Loucy (cell line): Measurements from ENCODE around the gene CYB5B.

Experiments used
- H2AFZ ChIP-seq: fragments of 200-600 bp; sonication (generic); 2 replicates; pipeline ENCODE4 v1.6.0; 2016; ENCODE audit warnings: antibody characterized with exemption, mild to moderate bottlenecking, low read length, moderate library complexity
- H3F3A ChIP-seq: fragments of 200-600 bp; 2 replicates; pipeline ENCODE4 v1.6.0; 2016; ENCODE audit warnings: antibody characterized with exemption, low read depth, mild to moderate bottlenecking
- H3K27me3 ChIP-seq: fragments of 200-600 bp; sonication (generic); 2 replicates; pipeline ENCODE4 v1.6.1; 2014; ENCODE audit warnings: low read length, mild to moderate bottlenecking; ENCODE audit not compliant: insufficient read depth, poor library complexity, severe bottlenecking
- H3K36me3 ChIP-seq: fragments of 200-600 bp; sonication (generic); 2 replicates; pipeline ENCODE4 v1.6.1; 2016; ENCODE audit warnings: low read length; ENCODE audit not compliant: insufficient read depth
- H3K4me1 ChIP-seq: fragments of 200-600 bp; sonication (generic); 2 replicates; pipeline ENCODE4 v1.5.1; 2014; ENCODE audit warnings: low read length, mild to moderate bottlenecking; ENCODE audit not compliant: insufficient read depth, poor library complexity, severe bottlenecking
- H3K4me2 ChIP-seq: fragments of 200-600 bp; sonication (generic); 2 replicates; pipeline ENCODE4 v1.6.0; 2014; ENCODE audit warnings: antibody characterized with exemption, low read length, low read depth, mild to moderate bottlenecking; ENCODE audit not compliant: poor library complexity, severe bottlenecking
- H3K4me3 ChIP-seq: fragments of 200-600 bp; sonication (generic); 2 replicates; pipeline ENCODE4 v1.5.1; 2014; ENCODE audit warnings: low read length, mild to moderate bottlenecking, mixed read lengths; ENCODE audit not compliant: poor library complexity, severe bottlenecking
- H3K79me2 ChIP-seq: fragments of 200-600 bp; sonication (generic); 2 replicates; pipeline ENCODE4 v1.6.1; 2014; ENCODE audit warnings: low read length; ENCODE audit not compliant: insufficient read depth
- H3K9ac ChIP-seq: fragments of 200-600 bp; sonication (generic); 2 replicates; pipeline ENCODE4 v1.6.0; 2014; ENCODE audit warnings: mild to moderate bottlenecking, low read depth, low read length, moderate library complexity; ENCODE audit not compliant: poor library complexity, severe bottlenecking
- H3K9me2 ChIP-seq: fragments of 200-600 bp; sonication (generic); replicated peaks from 2 replicates; pipeline ENCODE4 v1.6.1; 2016; ENCODE audit warnings: low read depth, low read length, mixed read lengths
- H3K9me3 ChIP-seq: fragments of 200-600 bp; sonication (generic); 2 replicates; pipeline ENCODE4 v1.6.1; 2014; ENCODE audit warnings: mild to moderate bottlenecking, antibody characterized with exemption, low read length, low read depth; ENCODE audit not compliant: insufficient read depth
- H4K20me1 ChIP-seq: fragments of 200-600 bp; sonication (generic); 2 replicates; pipeline ENCODE4 v1.6.0; 2014; ENCODE audit warnings: antibody characterized with exemption, low read length, mild to moderate bottlenecking; ENCODE audit not compliant: insufficient read depth, poor library complexity, severe bottlenecking
- EZH2phosphoT487 ChIP-seq: fragments of 200-600 bp; IDR thresholded peaks from 2 replicates; pipeline ENCODE4 v1.6.1; 2018; ENCODE audit warnings: antibody characterized with exemption, mild to moderate bottlenecking, moderate library complexity, borderline replicate concordance
- TF ChIP-seq, protein P1 (sequence below): fragments of 200-600 bp; sonication (generic); conservative IDR thresholded peaks from 2 replicates; pipeline ENCODE4 v1.5.1; 2014; ENCODE audit warnings: mild to moderate bottlenecking, antibody characterized with exemption, low read length

The CYB5B gene

DNA sequence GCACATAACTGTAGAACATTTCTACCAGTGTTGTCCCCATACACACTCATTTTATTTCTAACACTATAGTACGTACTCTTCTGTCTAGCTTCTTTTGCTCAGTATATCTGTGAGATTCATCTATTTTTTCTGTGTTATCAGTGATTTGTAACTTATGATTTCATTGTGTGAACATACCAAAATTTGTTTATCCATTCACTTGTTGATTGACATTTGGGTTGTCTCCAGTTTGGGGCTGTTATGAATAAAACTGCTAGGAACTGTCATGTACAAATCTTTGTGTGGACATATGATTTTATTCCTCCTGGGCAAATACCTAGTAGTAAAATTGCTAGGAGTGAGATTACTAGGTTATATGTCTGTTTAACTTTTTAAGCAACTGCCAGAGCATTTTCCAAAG, 9.6 kb downstream of the CYB5B start:
- Histone ChIP-seq H4K20me1 (peaks cover 26% of the 10 kb centered on the region), H3K9ac (no peak overlapping the region), H3K27me3 (no peaks in the 10 kb centered on the region), H3K79me2 (peaks cover 95% of the 10 kb centered on the region), H3K36me3 (peaks cover 24% of the 10 kb centered on the region; the same call in 1 of the 2 replicates), H3K4me1 (peaks cover 47% of the 10 kb centered on the region), H3F3A (0 out of 2 replicates have a peak, but pooled peaks cover 4% of the 10 kb centered on the region), H3K9me2 (no peaks in the 10 kb centered on the region), H3K9me3 (no peaks in the 10 kb centered on the region), H3K4me2 (peak overlapping the region; percentile 12), H3K4me3 (no peak overlapping the region), H2AFZ (no peak overlapping the region)
- TF ChIP-seq, protein P1, sequence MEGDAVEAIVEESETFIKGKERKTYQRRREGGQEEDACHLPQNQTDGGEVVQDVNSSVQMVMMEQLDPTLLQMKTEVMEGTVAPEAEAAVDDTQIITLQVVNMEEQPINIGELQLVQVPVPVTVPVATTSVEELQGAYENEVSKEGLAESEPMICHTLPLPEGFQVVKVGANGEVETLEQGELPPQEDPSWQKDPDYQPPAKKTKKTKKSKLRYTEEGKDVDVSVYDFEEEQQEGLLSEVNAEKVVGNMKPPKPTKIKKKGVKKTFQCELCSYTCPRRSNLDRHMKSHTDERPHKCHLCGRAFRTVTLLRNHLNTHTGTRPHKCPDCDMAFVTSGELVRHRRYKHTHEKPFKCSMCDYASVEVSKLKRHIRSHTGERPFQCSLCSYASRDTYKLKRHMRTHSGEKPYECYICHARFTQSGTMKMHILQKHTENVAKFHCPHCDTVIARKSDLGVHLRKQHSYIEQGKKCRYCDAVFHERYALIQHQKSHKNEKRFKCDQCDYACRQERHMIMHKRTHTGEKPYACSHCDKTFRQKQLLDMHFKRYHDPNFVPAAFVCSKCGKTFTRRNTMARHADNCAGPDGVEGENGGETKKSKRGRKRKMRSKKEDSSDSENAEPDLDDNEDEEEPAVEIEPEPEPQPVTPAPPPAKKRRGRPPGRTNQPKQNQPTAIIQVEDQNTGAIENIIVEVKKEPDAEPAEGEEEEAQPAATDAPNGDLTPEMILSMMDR = no peak
- TF ChIP-seq EZH2phosphoT487 = no peak

DNA sequence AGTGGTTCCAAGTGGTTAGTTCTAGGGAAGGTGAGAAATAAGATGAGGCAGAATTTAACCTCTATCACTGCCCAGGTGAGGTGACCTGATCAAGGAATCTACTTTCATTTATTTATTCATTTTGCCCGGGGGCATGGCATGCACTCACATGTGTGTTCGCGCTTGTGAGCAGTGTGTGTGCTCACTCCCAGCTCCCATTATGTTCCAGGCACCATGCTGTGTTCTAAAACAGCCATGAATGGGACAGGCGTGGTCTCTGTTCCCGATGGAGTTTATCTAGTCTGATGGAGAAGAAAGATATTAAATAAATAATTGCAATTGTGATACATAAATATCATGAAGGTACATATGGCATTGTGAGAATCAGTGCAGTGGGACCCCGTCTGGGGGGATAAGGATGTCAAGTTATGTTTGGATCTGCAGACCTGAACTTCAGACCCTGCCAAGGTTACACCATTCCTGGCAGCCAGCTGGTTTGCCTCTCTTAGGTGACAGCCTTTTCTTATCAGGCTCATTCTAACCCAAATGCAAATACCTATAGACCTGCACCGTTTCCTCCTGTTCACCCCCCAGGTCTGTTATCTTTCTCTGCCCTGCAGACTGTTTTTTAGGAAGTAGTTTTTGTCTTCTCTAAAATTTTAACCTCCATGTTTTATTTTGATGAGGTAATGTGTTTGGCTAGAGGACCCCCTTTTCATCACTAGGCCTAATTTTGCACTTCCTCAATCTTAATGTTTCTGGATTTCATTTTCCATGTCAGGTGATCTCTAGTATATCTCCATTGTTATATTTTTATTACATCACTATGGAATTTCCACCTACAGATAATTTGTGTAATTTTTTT, 11.8 kb downstream of the CYB5B start:
- no peak for TF ChIP-seq EZH2phosphoT487
- TF ChIP-seq, protein P1 = no peak
- no peak overlapping the region for H3K4me3 ChIP-seq
- no peak overlapping the region for H3K9ac ChIP-seq
- peak overlapping the region; percentile 4 for H3K4me2 ChIP-seq
- no peaks in the 10 kb centered on the region for H3F3A ChIP-seq
- H2AFZ ChIP-seq = no peak overlapping the region
- H3K36me3 ChIP-seq = peaks cover 12% of the 10 kb centered on the region; the same call in 1 of the 2 replicates
- H3K9me3 ChIP-seq = no peaks in the 10 kb centered on the region
- H3K4me1 ChIP-seq = peaks cover 43% of the 10 kb centered on the region
- peaks cover 95% of the 10 kb centered on the region for H3K79me2 ChIP-seq
- H3K9me2 ChIP-seq = no peaks in the 10 kb centered on the region
- H4K20me1 ChIP-seq = peaks cover 38% of the 10 kb centered on the region
- no peaks in the 10 kb centered on the region for H3K27me3 ChIP-seq

DNA sequence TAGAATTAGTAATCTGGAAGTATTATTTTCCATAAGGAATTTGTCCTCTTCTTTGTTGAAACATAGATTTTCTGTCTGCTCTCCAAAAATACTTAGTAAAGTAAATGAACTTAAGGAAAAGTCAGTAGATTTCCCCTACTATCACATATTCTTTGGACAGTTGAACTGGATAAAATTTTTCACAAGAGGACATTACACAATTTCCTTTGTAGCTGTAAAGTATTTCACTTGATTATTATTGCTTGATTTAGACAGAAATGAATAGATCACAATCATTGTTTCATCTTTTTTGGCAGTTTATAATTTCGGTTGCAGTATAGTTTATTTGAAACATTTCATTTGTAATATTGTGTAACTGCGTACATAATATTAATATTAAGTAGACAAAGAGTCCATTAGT, 12.5 kb downstream of the CYB5B start:
- Histone ChIP-seq H3K4me1 (peaks cover 47% of the 10 kb centered on the region), H3K9ac (no peak overlapping the region), H3K4me3 (no peak overlapping the region), H4K20me1 (peaks cover 44% of the 10 kb centered on the region), H3K9me3 (no peaks in the 10 kb centered on the region), H3K79me2 (peaks cover 95% of the 10 kb centered on the region), H2AFZ (no peak overlapping the region), H3K27me3 (no peaks in the 10 kb centered on the region), H3F3A (no peaks in the 10 kb centered on the region), H3K9me2 (no peaks in the 10 kb centered on the region), H3K4me2 (peak overlapping the region; percentile 4), H3K36me3 (peaks cover 7% of the 10 kb centered on the region; the same call in 1 of the 2 replicates)
- TF ChIP-seq, protein P1 = no peak
- TF ChIP-seq EZH2phosphoT487 = no peak
